ENCODE data around the gene EXOC3L1.

EXOC3L1 gene

DNA sequence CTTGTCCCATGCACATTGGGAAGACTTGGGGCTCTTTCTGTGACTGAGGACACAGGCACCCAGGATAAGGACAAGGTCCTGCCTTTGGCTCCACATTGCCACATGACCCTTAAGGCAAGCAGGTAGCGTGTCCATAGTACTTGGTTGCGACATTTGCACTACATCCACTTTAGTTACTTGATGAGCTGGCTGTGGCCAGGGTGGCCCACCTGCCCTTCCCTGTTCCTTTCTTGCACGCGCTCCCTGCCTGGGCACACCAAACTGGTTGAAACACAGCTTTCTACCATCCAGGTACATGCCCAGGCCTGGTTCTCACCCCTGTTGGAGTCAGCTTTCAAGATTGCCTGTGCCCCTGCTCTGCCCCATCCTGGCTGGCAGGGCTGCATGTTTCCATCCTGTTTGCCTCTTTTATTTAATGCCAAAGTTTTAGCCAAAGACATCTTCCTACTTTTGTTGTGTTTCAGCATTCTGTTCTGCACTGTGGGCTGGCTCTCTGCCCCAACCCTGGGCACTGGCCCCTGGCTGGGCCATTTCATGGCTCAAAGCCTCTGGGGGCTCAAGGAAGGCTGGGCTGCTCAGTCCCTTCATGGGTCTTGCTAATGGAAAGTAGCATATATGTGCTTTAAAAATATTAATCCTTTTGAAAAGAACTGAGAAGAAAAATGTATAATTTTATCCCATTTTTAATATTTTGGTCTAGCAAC is 42.3 kb downstream of the EXOC3L1 start:
- DNase-seq (ENCODE audit: low spot score) = no peak

DNA sequence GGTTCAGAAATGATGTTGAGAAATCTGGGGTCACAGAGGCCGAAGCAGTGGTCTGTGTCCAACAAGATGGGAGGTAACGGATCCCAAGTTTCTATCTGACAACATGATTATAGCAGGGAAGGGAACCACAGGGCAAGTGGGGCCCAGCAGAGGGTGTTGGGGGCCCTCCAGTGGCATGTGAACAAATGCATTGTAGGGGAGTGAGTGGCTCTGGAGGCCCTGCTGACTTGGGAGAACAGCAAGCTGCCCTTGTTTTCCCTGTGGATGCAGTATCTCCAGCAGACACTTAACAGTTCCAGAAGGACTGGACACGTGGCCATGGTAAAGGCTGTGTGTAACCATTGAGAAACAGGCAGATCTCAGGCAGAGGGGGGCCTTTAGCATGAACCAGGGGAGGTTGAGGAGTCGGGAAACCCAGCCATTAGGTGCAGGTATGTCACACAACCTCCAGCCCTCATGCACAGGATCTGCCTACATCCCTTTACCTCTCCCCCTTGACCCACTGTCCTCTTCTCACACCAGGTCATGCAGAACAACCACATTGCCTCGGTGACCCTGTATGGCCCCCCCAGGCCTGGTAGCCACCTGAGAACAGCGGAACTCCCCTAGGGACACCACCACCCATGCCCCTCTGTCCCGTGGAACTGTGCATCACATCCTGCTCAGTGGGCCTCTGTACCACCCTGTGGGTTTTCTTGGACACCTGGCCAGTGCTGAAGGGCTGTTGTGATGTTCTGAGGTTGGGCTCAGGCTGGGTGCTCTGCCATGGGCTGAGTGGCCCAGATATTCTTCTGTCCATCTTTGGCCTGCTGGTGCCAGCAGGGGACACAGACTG is 43.2 kb downstream of the EXOC3L1 start:
- no peak for DNase-seq (ENCODE audit: low spot score)

DNA sequence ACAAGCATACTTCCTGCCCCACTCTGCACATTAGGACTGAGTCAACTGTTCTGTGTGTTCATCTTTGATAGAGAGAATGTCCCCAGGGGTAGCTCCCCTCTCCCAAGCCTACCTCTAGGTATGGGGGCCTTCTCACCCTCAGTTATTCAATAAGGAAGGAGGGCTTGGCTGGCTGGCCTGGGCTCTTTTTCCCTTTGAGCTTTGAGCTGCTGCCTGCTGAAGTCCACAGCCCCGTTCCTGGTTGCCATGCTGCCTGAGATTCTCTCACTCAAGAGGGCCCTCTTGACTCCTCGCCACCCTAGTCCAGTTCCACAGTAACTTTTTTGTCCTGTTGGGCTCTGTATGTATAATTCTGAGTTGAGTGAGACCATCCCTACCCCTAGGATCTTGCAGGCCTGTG is 44.2 kb downstream of the EXOC3L1 start:
- no peak for DNase-seq (ENCODE audit: low spot score)

- DNase-seq (ENCODE audit: low spot score) = no peak
Measured at GRCh38 chr16:67144943-67145342, 45.0 kb downstream of the EXOC3L1 start.

- no peak for DNase-seq (ENCODE audit: low spot score)
Measured at GRCh38 chr16:67142342-67142741, 47.6 kb downstream of the EXOC3L1 start.

- no peak for DNase-seq (ENCODE audit: low spot score)
Measured at GRCh38 chr16:67141391-67141790, 48.5 kb downstream of the EXOC3L1 start.

GRCh38 chr16:67137605-67138004 is 52.3 kb downstream of the EXOC3L1 start:
- no peak for DNase-seq (ENCODE audit: low spot score)
